ENCODE data around the gene FBXL17.

Gene FBXL17

DNA sequence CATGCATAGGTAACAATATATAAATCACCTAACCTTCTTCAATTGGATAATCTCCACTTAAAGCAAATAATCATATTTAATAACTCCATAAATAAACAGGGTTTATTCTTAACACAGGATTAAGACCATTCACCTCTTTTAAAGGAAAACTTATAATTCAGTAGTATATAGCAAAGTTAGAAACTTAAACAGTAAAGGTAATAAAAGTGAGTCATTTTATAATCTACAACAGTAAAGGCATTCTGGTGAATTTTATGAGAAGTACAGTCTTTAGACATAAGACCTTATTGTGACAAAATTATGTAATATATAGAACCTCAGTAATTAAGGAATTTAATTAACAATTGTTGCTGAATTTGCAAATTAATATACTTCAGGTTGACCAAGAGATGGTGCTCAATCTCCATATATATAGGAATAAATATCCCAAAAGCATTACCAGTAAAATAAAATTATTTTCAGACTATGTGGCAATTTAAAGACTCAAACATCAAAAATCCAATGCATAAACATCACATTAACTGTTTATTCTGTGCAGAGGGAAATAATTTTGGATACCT is 84.8 kb downstream of the FBXL17 start (continued):
- TF ChIP-seq, protein P1, sequence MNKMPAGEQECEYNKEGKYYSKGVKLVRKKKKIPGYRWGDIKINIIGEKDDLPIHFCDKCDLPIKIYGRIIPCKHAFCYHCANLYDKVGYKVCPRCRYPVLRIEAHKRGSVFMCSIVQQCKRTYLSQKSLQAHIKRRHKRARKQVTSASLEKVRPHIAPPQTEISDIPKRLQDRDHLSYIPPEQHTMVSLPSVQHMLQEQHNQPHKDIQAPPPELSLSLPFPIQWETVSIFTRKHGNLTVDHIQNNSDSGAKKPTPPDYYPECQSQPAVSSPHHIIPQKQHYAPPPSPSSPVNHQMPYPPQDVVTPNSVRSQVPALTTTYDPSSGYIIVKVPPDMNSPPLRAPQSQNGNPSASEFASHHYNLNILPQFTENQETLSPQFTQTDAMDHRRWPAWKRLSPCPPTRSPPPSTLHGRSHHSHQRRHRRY (tag by site-specific recombination; IDR thresholded peaks at IDR 0.05) = no peak
- TF ChIP-seq SALL2 (tag by site-specific recombination; IDR thresholded peaks at IDR 0.05; ENCODE audit: borderline replicate concordance) = no peak

DNA sequence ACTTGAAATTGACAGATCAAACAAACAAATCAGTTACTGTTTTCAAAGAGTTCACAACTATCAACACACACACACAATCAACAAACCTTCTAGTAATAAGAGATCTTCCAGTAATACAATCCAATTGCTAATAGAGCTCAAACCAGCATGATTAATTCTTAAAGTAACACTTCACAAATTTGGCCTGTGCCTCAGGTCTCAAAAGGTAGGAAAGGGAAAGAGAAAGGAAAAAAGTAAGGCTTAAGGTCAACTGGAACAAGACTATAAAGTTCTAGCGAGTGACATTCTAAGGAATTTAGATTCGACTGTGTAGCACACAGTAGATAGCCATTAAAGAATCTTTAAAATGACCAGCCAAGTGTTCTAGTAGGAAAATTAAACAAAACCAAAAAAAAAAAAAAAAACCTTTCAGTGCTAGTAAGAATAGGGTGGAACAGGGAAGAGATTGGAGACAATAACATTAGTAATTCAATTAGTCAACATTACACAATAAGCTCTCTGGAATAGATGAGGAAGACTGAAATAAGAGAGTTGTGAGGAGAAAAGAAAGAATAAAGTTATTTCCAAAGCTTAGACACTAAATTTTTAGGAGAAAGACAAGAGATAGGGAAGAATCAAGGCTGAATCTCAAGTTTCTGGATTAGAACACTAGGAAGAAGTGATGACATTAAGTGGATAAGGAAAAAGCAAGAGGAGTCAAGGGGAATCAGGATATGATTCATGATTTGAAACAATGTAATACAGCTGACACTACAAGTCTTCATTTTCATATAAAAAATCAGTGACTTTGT is 86.1 kb downstream of the FBXL17 start:
- no peaks in the 10 kb centered on the region for H3K9me3 ChIP-seq (ENCODE audit: control insufficient read depth, insufficient read depth, low read depth, low read length)
- TF ChIP-seq ZEB2 (tag by site-specific recombination; IDR thresholded peaks at IDR 0.05) (no peak), ZNF501 (tag by site-specific recombination; IDR thresholded peaks at IDR 0.05) (no peak), ZNF266 (tag by site-specific recombination; IDR thresholded peaks at IDR 0.05; ENCODE audit: low read depth) (no peak), ZNF768 (tag by site-specific recombination; IDR thresholded peaks at IDR 0.05) (no peak), ZBTB1 (tag by site-specific recombination; IDR thresholded peaks at IDR 0.05) (no peak), ZSCAN23 (tag by site-specific recombination; IDR thresholded peaks at IDR 0.05) (no peak), ZNF426 (tag by site-specific recombination; IDR thresholded peaks at IDR 0.05) (no peak), ZNF354C (tag by site-specific recombination; IDR thresholded peaks at IDR 0.05; ENCODE audit: borderline replicate concordance, low read depth) (no peak), ZNF837 (tag by site-specific recombination; IDR thresholded peaks at IDR 0.05) (no peak), ZNF366 (tag by site-specific recombination; conservative IDR thresholded peaks at IDR 0.05) (no peak), OSR2 (tag by site-specific recombination; IDR thresholded peaks at IDR 0.05) (no peak), ZNF155 (tag by site-specific recombination; IDR thresholded peaks at IDR 0.05) (no peak), ZNF701 (tag by site-specific recombination; IDR thresholded peaks at IDR 0.05) (no peak)
- TF ChIP-seq, protein P2, sequence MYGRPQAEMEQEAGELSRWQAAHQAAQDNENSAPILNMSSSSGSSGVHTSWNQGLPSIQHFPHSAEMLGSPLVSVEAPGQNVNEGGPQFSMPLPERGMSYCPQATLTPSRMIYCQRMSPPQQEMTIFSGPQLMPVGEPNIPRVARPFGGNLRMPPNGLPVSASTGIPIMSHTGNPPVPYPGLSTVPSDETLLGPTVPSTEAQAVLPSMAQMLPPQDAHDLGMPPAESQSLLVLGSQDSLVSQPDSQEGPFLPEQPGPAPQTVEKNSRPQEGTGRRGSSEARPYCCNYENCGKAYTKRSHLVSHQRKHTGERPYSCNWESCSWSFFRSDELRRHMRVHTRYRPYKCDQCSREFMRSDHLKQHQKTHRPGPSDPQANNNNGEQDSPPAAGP (tag by site-specific recombination; IDR thresholded peaks at IDR 0.05) = no peak
- TF ChIP-seq, protein P3, sequence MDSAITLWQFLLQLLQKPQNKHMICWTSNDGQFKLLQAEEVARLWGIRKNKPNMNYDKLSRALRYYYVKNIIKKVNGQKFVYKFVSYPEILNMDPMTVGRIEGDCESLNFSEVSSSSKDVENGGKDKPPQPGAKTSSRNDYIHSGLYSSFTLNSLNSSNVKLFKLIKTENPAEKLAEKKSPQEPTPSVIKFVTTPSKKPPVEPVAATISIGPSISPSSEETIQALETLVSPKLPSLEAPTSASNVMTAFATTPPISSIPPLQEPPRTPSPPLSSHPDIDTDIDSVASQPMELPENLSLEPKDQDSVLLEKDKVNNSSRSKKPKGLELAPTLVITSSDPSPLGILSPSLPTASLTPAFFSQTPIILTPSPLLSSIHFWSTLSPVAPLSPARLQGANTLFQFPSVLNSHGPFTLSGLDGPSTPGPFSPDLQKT (IDR thresholded peaks at IDR 0.05; ENCODE audit: borderline replicate concordance, low read depth, low read length) = no peak
- TF ChIP-seq, protein P4, sequence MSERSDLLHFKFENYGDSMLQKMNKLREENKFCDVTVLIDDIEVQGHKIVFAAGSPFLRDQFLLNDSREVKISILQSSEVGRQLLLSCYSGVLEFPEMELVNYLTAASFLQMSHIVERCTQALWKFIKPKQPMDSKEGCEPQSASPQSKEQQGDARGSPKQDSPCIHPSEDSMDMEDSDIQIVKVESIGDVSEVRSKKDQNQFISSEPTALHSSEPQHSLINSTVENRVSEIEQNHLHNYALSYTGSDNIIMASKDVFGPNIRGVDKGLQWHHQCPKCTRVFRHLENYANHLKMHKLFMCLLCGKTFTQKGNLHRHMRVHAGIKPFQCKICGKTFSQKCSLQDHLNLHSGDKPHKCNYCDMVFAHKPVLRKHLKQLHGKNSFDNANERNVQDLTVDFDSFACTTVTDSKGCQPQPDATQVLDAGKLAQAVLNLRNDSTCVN (tag by site-specific recombination; optimal IDR thresholded peaks at IDR 0.05) = no peak
- ChIA-PET POLR2A (no interaction called here), CTCF (interaction anchor here (1.0 kb wide), 1 partner anchor 35 kb away, joined by 3 read pairs; no protein-coding TSS in a partner anchor)
- no peaks in the 10 kb centered on the region for H3K4me1 ChIP-seq (ENCODE audit: control insufficient read depth, insufficient read depth, low read length)
- no peak overlapping the region for H3K4me3 ChIP-seq (ENCODE audit: low read depth, low read length)
- H3K36me3 ChIP-seq (ENCODE audit: control insufficient read depth in 2 of 2, insufficient read depth in 1 of 2, low read length in 2 of 2) = no peaks in the 10 kb centered on the region
- H3K27ac ChIP-seq (ENCODE audit: extremely low read depth, low read depth, low read length) = no peak overlapping the region
